ENCODE results near the gene RILPL1.
A peak's percentile ranks its signal among the peaks of the same experiment; 100 is the strongest.
"Not testable (repeated sequence)": the region's sequence is repeated elsewhere in the genome, so short reads cannot be mapped to it uniquely, and the experiment has no call there.

The RILPL1 gene

DNA sequence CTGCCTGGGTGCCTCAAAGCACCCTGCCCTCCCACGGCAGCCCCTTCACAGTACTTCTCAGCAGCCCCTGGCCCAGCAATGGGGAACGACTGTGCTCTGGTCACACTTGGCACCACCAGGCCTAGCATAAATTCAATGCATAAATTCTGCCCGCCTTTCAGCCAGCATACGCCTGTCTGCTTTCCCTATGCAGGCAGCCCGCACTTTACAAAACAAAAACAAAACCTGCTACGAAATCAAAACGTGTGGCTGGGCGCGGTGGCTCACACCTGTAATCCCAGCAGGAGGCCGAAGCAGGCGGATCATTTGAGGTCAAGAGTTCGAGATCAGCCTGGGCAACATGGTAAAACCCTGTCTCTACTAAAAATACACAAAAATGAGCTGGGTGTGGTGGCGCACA is 42.0 kb downstream of the RILPL1 start:
- DNase-seq, result no peak

DNA sequence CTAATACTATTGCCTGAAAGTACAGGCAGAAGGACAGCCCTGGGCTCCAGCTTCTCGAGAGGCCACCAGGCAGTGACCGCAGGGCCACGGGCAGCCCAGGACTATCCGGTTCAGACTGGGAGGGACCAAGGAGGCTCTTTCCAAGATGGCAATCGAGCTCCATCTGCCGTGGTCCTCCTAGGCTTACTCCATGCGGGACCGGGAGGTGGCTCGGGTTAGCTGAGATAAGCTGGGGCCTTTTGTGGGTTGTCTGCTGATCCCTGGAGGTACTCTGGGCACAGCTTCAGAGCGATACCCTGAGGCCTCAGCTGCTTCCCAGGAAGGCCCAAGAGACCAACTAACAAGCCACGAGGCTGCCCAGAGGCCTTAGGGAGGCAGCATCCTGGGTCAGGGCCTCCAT is 42.5 kb downstream of the RILPL1 start:
- DNase-seq, result no peak

DNA sequence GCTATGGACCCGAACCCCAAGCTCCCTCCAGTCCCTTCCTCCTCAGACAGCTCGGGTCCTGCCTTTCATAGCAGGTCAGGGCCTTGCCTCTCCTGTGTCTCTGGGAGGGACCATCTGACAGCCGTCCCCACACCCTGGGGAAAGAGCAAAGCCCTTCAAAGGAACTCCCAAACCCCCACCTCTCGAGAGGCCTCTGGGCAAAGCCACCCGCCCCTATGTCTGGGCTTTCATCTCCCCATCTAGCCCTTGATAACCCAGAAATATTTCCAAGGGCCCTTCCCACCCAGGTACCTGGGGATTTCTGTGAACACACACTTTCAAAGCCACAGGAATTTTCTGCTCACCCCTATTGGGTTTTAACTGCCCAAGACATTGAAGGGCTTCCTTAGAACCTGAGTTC is 43.4 kb downstream of the RILPL1 start:
- no peak for DNase-seq

DNA sequence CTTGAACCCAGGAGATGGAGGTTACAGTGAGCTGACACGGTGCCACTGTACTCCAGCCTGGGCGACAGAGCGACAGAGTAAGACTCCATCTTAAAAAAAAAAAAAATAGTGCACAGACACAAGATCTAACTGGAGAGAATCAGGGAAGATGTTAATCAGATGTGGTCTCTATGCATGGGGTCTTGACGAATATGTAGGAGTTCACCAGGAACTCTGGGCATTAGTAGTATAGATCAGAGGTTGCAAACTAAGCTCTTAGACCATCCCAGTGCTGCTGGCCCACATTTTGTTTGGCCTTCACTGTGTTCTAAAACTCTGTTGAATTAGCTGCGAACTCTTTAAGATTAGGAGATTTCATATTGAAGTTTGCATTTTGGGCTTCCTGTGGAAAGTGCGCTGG is 43.9 kb downstream of the RILPL1 start:
- DNase-seq, result no peak

DNA sequence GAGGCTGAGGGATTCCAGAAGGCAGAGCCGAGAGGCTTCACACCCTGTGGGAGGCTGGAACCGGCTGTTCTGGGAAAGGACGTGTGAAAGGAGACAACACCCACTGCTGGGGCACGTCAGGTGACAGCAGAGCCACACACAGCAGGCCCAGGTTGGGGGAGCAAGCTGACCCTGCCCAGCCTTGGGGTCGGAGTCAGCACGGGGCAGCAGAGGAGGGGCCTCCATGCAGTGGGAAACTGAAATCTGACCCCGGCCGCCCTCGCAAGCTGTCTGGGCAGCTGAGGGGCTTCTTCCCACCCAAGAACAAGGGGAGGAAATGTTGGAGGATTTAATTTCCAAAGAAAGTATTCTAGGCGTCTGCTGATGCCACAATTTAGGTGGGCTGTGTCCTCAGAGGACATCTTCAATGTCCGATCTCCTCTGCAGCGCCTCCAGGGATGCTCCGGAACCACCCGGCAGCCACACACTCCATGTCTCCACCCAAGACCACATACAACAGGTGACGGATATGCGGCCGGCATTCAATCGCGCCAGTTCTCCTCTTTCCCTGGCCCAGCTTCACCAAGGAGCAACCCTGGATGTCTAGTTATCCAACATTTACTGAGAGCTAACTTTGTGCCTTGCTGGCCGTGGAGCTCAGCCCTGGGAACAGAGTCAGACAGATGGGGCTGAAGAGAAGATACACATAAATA is 44.8 kb downstream of the RILPL1 start:
- no peak for DNase-seq

DNA sequence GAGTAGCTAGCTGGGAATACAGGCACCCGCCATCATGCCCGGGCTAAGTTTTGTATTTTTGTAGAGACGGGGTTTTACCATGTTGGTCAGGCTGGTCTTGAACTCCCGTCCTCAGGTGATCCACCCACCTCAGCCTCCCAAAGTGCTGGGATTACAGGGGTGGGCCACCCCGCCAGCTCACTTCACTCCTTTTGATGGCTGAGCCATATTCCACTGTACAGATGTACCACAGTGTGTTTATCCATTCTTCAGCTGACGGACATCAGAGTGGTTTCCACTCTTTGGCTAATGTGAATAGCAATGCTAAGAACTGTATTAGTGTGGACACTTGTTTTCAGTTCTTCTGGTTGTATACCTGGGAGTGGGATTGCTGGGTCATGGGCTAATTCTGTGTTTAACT is 46.1 kb downstream of the RILPL1 start:
- no peak for DNase-seq

DNA sequence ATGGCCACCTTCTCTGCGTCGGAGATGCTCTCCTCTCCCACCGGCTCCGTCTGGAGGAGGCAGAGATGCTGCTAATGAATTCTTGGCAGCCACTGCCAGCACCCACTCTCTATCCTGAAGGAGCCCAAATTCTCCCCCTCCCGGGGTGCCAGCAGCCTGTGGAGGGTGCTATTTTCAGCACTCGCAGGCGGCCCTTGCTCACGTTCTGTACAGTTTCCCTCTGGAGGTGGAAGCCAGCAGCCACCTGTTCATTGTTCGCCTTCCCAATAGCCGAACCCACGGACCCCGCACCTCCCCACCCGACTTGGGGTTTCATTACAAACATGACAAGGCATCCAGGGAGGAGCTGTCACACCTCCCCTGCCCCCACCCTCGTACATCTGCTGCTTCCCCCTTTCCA is 47.8 kb downstream of the RILPL1 start:
- DNase-seq, result no peak

DNA sequence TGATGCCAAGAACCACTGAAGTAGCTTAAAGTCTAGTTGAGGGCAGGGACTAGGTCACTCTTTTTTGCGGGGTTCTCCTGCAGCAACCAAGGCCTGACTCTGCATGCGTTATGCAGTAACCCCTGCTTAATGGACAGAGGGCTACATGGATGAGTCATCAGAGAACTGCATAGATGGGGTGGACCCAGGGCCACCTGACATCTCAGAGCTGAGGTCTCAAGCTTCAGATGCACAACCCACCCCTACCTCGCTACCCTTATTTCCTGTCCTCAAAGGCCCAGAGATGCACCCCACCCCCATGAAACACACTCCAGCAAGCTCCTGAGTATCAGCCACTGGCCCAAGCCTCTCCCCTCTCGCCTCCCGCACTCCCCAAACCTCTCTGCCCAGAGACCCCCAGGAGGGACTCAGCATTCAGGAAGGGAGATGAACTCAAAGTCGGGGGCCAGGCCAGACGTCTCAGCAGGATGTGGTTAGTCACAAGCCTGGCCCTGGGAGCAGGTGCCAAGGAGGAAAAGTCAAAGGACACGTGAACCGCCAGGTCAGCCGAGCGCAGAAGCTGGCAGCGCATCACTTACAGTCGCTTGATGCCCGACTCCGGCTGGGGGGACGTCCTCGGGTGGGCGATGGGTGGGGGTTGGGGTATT is 49.8 kb downstream of the RILPL1 start:
- DNase-seq, result no peak

DNA sequence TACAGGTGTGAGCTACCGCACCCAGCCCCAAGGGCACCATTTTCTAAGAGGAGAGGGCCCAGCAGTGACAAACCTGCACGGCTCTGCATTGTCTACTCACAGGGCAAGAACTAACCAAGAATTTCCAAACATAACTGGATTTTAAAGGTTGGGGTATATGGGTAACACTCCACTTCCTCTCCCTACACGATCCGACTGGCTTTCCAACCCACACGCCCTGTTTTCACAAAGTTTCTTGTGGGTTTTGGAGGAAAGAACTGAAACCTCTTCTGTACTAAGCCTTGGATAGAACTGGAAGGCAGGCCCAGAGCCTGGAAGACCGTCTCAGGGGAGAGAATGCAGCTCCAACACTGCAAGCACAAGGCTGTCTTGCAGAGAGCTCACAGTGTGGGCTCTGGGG is 50.6 kb downstream of the RILPL1 start:
- no peak for DNase-seq

DNA sequence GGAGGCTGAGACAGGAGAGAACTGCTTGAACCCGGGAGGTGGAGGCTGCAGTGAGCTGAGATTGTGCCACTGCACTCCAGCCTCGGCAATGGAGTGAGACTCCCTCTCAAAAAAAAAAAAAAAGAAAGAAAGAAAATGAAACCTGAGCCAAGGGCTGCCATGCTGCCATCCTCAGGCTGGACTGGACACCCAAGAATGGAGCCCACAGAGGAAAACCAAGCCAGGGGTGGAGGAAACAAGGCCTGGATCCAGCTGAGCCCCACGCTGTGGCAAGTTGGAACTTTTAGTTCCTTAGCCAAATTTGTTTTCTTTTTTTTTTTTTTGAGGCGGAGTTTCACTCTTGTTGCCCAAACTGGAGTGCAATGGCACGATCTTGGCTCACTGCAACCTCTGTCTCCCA is 52.3 kb downstream of the RILPL1 start:
- DNase-seq, result not testable (repeated sequence)

DNA sequence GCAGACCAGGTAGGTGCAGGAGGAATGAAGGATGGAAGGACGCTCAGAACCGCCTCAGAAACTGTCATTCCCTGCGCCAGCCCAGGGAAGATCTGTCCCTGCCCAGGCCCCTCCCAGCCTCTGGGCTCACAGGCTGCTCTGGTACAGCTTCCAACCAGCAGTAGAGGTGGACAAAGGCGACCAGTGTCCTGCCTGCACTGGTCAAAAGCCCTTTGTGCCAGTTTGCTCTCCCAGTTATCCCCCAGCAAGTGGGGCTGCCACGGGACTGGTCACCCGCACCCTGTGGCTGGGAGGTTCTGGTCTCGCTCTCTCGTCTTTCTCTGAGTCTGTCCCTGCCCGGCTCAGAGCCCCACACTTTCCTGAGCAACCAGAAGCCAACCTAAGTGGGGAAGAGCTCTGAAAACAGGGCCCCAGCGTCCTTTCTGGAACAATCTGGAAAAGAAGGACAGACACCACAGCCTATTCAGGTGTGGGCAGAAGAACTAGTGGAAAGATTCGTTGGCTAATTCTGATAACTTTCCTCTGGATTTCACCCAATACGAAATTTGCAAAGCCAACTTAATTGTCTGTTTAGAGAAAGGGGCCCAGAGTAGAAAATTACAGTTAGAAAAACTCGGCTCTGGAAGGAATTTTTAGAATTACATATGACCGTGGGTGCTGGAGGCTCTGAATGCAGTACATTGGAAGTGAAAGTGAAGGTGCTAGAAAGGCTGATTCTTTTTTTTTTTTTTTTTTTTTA is 53.9 kb downstream of the RILPL1 start:
- no peak for DNase-seq

DNA sequence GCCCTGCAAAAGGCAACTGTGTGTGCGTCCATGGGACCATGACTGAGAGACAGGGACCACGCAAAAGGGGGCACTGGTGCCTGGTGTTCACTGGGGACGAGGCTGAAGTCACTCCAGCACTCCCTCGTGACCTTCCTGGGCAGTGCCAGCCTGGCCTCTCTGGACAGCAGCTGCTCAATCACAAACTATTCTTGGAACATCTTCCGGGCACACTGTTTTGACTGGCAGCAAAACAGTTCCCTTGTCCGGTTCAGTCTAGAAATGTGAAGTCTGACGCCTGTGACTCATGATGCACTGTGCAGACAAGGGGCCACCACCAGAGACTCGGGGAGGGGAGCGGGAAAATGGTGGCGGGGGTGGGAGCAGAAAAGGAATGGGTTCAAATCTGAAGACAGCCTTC is 54.8 kb downstream of the RILPL1 start:
- no peak for DNase-seq

DNA sequence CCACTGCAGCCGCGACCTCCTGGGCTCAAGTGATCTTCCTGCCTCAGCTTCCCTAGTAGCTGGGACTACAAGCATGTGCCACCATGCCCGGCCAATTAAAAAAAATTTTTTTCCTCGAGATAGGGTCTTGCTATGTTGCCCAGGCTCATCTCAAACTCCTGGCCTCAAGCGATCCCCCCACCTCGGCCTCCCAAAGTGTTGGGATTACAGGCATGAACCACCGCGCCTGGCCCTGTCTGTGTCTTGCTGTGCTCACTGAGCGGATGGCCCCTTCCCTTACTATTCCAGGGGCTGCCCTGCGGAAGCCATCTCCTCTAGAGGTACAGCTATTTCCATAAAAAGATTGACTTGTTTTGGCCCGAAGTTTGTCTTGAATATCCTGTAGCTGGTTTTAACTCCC is 55.5 kb downstream of the RILPL1 start:
- no peak for DNase-seq

DNA sequence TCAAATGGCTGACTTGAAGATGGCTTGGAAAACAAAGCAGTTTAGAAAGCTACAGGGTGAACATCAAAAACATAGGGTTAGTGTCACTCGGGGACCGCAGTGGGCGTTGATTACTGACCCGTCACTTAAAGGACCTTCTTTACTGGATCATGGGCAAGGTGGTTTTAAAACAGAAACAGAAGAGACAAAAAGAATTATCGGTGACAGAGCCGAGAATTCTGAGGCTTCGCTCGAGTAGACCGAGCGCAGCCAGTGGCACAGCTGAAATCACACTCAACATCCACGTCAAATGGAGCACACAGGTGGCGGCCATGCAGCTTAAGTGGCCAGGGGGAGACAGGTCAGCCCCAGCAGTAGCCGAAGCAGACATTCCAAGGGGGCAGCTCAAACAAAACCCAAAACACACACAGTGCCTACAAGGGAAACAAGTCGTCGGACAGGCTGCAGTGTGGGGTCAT is 58.2 kb downstream of the RILPL1 start:
- no peak for DNase-seq

DNA sequence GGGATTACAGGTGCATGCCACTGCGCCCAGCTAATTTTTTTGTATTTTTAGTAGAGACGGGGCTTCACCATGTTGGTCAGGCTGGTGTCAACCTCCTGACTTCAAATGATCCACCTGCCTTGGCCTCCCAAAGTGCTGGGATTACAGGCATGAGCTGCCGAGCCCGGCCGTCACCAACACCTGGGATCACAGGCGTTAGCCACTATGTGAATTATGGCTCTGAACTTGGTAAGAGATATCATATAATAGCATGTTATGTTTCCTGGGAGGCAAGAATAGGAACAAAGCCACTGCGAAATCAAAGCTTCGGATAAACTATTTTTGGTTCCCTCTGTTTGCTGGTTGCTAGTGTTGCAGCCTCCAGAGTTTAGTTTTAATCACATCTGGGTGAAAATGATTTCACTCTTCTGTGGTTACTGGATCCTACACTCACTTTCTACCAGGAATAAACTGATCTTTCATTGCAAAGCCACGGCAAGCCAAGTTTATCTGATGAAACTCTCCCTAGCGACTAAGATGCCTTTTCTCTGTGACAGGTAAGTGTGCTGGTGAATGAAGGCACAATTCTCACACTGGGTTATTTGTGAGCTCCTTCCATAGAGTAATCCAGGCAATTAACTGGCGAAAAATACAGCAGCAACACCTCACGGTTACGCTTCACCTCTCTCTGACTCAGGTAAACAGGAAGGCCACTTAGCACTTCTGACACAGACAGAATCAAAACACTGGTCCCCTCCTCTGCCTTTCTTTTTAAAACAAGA is 58.9 kb downstream of the RILPL1 start:
- DNase-seq, result no peak

DNA sequence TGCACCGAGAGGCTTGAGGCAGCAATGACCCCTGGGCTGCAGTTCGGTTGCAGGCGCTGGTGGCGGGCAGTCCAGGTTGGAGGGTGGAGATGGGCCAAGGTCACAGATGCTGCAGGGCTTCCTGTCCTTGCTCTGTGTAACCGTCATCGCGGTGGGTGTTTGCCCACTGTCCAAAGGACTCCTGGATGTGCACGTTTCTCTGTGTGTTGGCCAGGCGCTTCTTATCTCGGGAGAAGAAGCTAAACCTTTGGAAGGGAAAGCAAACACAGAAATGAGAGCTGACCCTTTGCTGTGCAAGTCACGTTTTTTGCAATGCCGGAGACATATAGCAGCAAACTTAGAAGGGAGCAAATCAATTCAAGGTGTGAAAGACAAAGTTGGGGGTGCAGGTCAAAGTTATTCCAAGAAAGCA is 61.1 kb downstream of the RILPL1 start:
- no peak for DNase-seq

DNA sequence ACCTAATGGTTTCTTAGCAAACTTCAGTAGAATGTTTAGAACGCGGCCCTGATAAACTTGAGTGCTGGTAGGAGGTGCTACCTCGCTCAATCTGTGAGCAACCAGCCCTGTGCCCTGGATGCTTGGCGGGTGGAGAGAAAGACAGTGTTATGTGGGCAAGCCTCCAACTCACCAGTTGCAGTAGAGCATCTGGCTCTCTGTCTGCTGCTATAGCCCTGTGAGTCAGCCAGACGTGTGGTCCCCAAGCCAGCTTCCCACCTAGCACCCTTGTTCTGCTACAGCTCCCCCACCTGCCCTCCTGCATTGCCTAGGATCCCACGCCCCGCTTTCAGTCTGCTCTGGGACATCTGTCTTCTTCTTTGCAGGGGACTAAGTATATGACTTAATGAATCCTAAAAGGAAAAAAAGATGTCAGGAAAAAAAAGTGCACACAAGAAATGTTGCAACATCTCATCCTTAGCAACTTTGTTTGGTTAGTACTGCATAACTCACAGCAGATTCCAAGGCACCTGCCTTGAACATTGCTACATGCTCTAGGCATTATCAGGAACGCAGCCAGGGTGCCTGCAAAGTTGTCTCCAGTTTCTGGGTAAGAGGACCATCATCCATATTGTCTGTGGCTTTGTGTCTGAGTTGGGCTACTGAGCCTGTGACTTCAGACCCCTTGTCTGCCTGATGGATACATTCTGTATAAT is 62.0 kb downstream of the RILPL1 start:
- no peak for DNase-seq

DNA sequence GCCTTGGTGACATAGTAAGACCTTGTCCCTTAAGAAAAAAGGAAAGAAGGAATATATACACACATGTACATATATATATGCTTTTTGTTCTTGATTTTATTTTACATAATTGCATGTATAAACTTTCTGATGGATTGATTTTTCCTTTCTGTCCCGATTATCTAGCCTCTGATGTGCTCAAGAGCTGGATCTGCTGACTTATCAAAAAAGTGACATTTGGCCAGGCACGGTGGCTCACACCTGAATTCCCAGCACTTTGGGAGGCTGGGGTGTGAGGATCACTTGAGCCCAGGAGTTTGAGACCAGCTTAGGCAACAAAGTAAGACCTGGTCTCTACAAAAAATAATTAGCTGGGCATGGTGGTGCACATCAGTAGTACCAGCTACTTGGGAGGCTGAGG is 63.5 kb downstream of the RILPL1 start:
- no peak for DNase-seq

DNA sequence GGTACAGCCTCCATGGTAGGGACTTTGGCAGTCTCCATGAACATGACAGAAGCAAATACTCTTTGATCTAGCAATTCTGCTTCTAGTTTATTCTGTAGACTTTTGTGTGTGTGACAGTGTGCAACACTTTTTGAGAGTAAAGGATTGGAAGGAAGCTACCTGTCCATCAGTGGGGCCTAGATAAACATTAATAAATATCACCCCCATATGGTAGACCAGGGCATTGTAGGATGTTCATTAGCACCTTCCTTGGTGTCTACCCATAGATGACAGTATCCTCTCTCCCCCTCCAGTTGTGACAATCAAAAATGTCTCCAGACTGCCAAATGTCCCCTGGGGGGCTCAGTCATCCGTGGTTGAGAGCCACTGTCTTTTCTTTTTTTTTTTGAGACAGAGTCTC is 64.7 kb downstream of the RILPL1 start:
- no peak for DNase-seq

DNA sequence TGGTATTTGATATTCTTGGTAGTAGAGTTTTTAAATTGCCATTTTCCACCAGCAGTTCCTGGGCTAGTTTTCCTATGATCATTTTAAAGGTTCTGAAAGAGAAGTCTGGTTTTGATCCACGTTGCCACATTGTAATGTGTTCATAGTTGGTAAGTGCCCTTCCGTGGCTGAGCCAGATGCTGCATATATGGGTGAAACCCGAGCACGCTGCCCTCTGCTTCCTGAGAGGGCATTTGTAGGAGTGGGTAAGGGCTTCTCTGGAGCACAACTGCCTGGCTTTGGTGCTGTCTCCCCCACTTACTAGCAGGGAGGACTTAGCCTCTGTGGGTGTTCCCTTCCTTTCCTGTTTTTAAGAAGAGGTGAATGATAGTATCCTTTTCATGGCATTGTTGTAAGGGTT is 68.4 kb downstream of the RILPL1 start:
- no peak for DNase-seq

DNA sequence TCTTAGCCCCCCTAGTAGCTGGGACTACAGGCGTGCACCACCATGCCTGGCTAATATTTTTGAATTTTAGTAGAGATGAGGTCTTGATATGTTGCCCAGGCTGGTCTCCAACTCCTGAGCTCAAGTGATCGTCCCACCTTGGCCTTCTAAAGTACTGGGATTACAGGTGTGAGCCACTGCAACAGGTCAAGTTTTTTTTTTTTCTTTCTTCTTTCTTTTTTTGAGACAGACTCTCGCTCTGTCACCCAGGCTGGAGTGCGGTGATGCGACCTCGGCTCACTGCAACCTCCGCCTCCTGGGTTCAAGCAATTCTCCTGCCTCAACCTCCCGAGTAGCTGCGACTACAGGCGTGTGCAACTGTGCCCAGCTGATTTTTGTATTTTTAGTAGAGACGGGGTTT is 70.3 kb downstream of the RILPL1 start:
- DNase-seq, result not testable (repeated sequence)

DNA sequence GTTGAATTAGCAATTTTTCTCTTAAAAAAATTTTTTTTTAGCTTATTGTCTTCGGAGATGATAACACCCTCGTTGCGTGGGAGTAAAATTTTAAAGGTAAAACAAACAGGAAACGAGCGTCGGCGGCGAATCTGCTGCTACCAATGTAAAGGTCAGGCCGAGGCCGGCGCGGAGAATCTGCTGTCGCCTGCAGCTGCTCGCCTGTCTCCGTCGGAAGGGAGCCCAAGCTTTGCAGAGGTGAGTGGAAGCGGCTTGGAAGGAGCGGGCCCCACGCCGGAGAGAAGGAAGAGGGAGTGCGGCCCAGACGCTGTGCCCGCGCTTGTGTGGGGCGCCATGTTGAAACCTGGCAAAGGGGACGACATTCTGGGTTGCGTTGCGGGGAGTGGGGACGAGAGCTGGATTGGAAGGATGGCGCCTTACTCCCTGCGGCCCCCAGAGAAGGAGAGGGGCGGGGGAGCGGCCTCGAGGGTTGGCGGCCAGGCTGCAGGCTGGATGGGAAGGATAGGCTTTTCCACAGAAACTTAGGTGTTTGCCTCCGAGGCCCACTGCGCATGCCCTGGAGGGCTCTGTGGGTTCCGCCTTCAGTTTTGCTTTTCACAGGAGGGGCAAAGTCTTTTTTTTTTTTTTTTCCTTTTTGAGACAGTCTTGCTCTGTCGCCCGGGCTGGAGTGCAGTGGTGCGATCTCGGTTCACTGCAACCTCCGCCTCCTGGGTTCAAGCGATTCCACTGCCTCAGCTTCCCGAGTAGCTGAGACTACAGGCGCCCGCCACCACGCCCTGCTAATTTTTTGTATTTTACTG is 75.3 kb downstream of the RILPL1 start, which contains the start of gene SNRNP35:
TSS of gene SNRNP35 (plus strand) at position 160 of the 800 bp plus-strand sequence. CDS start 7,402 bp downstream, outside the sequence.
- peak; percentile 80 to 88 for DNase-seq
